Gastroesophageal sphincter (tissue), 3 donors: ENCODE data around the gene LHFPL3.

Source experiments
- CTCF ChIP-seq, 4 experiments: fragments of 200-600 bp in 2 of 4; fragments of 450-650 bp in 2 of 4; sonication (generic) in 1 of 4; IDR thresholded peaks; one replicate each; pipeline ENCODE4 v1.5.1; 2017 to 2019; ENCODE audit warnings: antibody characterized with exemption in 4 of 4, mild to moderate bottlenecking in 2 of 4, moderate library complexity in 2 of 4
- POLR2A ChIP-seq, 2 donors: fragments of 450-650 bp; IDR thresholded peaks; one replicate each; pipeline ENCODE4 v1.6.1; 2017; ENCODE audit warnings: antibody characterized with exemption in 2 of 2, mild to moderate bottlenecking in 2 of 2, moderate library complexity in 1 of 2
- POLR2AphosphoS5 ChIP-seq: sonication (generic); formaldehyde crosslinking; IDR thresholded peaks from one replicate; pipeline ENCODE4 v1.6.1; 2017; ENCODE audit warnings: antibody characterized with exemption

DNA sequence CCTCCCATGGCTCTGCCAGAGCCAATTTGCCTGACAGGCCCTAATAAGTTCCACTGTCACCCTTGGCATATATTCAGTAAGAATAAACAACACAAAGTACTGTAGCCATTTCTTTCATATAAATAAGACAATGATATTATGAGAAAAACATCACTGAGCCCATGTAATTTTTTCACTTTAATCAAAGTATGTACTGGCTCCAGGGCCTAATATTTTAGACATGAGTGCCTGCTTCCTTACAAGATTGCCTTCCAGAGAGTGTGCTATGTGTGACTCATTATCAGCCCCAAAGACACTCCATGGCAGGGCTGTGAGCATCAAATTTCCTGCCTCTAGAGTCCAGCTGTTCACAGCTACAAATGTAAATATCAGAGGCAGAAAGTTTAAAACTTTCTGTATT is 297.6 kb downstream of the LHFPL3 start:
- no peak for TF ChIP-seq CTCF (IDR thresholded peaks at IDR 0.05)
- TF ChIP-seq POLR2AphosphoS5, result no peak
- no peak for TF ChIP-seq POLR2A (IDR thresholded peaks at IDR 0.05)
